NCI-H1105 treated with DMSO at 0.1 percent for 48 hours (cell line): ENCODE data around the gene DGLUCY.
"Not testable (repeated sequence)": the region's sequence is repeated elsewhere in the genome, so short reads cannot be mapped to it uniquely, and the experiment has no call there.

Experiments
- DNase-seq: peaks from one replicate; lab custom pipeline; 2025; lab: John Stamatoyannopoulos, UW

DGLUCY gene, protein sequence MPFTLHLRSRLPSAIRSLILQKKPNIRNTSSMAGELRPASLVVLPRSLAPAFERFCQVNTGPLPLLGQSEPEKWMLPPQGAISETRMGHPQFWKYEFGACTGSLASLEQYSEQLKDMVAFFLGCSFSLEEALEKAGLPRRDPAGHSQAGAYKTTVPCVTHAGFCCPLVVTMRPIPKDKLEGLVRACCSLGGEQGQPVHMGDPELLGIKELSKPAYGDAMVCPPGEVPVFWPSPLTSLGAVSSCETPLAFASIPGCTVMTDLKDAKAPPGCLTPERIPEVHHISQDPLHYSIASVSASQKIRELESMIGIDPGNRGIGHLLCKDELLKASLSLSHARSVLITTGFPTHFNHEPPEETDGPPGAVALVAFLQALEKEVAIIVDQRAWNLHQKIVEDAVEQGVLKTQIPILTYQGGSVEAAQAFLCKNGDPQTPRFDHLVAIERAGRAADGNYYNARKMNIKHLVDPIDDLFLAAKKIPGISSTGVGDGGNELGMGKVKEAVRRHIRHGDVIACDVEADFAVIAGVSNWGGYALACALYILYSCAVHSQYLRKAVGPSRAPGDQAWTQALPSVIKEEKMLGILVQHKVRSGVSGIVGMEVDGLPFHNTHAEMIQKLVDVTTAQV

DNA sequence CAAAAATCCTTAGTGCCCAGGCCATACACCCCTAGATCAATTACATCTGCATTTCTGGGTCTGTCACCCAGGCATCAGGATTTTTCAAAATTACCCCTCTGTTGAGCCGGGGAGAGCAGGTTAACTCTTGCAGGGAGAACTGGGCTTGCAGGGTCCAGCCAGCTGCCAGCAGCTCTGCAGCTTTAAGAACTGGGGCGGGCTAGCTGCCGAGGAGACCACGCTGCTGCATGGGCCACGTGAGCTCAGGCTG is at the start of gene DGLUCY:
Gene DGLUCY, plus strand, starts transcription at position 245 of the 250 bp plus-strand sequence. CDS start 46,222 bp downstream, outside the sequence.
- no peak for DNase-seq

DNA sequence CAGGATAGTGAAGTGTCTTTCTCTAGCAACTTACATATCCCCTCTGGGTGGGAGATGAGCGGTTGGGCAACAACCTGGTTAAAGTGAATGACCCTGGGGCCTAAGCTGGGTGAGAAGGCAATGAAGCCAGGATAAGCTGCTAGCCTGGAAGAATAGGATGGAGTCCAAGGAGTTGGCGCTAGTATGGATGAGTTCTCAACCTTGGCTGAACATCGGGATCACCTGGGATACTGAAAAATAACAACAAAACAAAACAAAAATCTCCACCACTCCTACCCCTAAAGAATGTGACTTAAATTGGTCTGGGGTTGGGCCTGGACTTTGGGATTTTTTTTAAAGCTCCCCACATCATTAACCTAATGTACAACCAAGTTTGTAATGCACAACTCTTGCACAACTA is 48.6 kb upstream of the DGLUCY start:
- no peak for DNase-seq

DNA sequence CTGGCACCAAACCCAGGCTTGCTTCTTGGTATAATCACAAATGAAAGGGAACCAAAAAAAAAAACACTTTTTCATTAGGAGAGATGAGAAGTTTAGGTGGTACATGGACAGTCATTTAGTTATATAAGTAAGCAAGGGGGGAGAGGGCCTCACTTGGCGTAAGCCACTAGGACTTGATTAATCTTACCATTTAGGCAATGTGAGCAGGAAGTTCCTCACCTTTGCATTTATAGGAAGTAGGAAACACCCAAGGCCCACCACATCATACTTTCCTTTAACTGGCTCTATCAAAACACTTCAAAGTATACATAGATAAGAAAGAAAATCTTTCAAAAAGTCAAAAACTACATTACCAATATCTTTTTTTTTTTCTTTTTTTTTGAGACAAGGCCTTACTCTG is 46.7 kb upstream of the DGLUCY start:
- no peak for DNase-seq

DNA sequence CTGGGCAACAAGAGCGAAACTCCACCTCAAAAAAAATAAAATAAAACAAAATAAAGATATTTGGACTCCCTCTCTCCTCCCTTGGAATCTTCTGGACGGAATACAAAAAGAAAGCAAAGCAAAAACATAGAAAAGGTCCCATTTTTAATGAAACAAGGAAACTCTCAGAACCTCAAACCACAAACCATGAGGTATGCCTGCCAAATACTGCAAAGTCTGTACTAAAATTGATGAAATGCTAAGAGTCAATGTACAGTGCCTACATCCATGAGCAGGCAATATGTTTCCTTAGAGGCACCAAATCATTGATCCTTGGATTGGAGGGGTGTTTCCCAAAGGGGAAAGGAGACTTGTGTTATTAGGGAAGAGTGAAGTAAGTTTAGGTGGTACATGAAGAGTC is 45.2 kb upstream of the DGLUCY start:
- DNase-seq = no peak

DNA sequence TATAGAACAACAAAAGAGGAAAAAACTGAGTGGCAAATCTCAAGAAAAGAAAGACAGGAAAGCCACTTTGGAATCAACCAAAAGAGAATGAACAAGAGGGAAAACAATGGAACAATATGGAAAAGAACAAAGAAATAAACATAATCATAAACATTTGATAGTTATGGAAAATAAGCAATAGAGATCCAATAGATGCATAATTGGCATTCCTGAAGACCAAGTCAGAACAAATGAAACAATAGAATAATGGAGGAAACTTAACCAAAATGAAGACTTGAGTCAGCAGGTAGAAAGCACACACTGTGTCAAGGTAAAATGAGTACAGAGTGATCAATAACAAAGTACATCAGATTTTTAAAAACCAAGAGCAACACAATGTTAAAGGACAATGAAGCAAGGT is 43.3 kb upstream of the DGLUCY start:
- no peak for DNase-seq

DNA sequence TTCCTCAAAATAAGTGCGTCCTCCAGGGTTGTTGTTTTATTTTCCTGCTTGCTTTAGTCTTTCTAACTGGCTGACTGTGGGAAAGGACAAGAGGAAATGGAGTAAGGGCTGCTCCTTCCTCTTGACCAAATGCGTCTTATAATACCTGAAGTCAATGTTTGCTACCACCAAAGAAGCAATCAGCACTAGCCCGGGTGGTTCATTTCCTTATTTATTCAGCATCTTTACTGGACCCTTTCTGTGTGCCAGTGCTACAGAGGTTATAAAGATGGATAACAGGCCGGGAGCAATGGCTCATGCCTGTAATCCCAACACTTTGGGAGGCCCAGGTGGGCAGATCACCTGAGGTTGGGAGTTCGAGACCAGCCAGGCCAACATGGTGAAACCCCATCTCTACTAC is 38.3 kb upstream of the DGLUCY start:
- DNase-seq = no peak

DNA sequence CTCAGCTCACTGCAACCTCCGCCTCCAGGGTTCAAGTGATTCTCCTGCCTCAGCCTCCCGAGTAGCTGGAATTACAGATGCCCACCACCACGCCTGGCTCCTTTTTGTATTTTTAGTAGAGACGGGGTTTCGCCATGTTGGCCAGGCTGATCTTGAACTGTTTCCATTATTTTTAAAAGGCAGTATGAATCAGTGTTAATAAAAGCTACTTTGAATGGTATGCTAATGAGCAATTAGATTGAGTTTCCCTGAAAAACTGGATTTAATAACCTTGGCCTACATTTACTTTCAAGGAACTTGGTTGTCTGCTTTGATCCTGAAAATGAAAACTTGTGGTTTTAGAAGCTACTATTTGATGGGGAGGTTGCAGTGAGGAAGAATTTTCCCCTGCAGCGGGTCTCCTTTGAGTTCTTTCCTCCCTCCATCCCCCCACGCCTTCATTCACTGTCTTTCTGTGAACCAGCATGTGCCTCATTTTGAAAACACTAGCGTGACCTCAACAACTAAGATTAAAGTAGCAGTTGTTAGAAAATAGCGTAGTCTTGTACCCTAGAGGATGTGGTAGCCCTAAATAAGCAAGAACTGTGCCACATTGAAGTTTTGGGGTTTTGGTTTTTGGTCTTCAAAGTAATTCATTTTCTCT is 35.7 kb upstream of the DGLUCY start:
- no peak for DNase-seq

DNA sequence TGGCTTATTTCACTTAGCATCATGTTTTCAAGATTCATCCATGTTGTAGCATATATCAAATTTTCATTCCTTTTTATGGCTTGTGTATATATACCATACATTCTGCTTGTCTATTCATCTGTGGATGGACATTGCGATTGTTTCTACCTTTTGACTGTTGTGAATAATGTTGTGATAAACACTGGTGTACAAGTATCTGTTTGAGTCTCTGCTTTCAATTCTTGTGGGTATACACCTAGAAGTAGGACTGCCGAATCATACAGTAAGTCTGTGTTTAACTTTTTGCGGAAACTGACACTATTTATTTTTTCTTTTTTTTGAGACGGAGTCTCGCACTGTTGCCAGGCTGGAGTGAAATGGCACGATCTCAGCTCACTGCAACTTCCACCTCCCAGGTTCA is 33.8 kb upstream of the DGLUCY start:
- no peak for DNase-seq

DNA sequence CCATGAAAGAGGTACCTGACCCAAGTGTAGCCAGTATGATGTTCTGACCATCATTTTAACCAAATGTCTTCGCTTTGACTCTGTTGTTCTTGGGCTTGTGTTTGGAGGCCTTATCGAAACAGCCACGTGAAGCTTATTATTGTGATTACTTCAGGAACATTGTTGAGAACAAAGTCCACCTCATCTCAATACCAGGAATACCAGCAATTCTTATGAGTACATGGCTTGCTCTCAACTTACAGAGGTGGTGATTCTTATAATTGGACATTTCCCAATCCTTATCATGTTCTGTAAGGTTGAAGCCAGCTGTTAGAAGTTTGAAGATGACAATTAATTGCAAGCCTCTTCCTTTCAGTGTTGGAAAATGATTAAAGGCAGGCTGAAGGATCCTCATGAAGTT is 31.6 kb upstream of the DGLUCY start:
- no peak for DNase-seq

DNA sequence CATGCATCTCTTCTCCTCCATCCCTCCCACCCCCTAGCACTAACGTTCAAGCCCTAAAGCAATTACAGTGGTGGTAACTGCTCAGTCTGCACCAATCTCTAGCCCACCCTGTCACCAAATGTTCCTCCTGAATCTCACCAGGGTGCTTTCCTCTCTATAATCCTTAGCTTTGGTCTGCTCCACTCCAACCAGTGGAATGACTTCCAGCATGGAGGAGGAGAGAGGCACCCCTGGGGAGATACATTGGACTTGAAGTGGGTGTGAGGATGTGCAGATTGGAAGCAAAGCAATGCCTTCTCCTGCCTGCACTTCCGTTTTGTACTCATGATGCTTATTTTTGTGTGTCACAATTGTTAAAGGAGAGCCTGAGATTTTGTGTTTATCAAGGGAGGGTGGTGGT is 29.4 kb upstream of the DGLUCY start:
- DNase-seq = no peak

DNA sequence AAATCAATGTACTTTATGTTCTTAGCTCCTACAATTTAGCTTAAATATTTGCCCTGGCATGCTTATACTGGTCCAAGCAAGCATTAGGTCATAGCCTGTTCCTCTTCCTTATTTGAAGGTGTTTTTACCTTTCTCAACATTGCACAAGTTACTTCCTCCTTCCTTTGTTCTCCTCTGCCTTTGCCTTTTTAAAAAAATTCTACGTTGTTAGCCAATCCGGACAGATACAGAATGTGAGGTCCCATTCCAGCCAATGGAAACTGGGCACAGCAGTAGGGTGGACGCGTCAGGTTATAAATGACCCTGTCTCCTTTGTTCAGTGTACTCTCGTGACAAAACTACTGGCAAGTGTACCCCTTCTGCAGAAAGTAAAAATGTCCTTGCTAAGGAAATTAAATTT is 26.4 kb upstream of the DGLUCY start:
- not testable (repeated sequence) for DNase-seq

DNA sequence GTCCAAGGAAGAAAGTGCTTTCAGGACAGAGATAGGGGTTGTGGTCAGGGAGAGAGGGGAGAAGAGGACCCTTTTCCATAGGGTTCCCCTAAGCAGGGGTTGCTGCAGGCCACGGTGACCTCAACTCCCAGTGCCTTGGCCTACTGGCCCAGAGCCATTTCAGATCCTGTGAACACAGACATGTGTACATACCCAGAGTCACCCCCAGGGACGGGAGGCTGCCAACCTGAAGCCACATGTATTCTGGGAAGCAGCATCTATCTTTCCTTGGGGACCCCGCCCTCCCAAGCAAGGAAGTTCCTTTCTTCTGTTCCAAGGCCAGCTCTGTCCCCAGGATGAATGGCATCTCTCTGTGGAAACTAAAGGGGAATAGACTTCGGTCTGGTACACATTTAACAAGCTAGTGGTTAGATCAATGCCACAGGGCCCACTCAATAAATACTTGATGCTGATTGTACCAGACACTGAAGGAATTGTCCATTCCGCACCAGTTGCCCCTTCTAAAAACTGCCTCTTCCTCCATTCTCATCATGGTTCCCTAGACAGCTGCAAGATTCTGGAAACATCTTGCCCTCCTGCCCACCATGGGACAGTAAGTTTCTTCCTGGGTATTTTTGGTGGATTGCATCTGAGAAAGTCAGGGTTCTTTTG is 25.2 kb upstream of the DGLUCY start:
- no peak for DNase-seq

DNA sequence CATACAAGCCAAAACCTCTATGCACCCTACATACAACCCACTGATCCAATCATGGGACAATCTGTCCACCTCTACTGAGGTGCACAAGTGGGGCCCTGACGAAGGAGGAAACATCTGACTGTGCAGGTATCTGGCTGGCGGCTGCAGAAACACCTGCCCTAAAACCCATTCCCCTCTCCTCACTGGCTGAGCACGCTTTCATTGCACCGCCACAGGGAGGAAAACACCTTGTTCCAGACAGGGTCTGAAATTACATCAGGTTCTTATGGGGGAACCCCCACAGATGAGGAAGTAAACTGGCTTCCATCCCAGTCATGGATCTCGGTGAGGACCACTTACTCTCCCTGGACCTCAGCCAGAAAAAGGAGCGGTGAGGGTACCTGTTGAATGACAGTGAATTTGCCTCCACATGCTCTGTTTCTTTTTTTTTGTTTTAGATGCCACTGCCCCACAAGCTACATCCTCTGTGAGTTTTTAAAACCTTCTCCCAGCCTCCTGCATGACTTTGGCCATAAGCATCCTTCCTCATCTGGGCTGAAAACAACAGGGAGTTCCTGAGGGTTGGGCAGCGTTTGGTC is 23.8 kb upstream of the DGLUCY start:
- DNase-seq = peak; percentile 84

DNA sequence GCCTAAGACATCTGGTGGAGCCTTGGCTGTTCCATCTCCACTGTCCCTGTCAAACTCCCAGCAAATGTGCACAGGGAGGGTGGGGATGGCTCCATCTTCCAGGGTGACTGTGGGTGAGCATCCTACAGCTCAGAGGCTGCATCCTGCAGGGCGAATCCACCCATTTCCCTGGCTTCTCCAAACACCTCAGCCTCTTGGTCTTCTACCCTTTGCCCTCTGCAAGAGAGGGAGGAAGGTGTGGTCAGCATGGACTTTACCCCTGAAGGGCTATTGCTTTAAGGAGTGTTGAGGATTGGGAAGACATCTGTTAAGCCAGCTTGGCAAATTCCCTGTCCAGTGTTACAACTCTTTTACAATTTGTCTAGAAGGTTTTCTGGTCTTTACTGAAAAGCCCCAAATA is 23.1 kb upstream of the DGLUCY start:
- no peak for DNase-seq

DNA sequence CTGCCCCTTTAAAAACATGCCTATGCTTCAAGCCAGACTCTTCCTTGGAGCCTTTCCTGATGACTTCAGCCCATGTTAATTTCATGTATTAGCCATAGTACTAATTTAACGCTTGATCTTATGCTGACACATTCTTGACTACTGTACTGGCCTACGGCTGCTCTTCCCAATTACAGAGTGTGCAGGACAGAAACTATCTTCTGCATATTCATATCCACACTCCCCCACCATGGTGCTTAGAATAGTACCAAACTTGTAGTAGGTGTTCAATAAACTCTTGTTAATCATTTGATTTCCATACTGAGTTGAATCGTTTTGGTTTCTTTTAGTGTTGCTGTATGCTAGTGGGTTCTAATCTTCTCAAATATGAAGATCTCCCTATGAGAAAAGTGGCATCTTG is 21.8 kb upstream of the DGLUCY start:
- DNase-seq = no peak

DNA sequence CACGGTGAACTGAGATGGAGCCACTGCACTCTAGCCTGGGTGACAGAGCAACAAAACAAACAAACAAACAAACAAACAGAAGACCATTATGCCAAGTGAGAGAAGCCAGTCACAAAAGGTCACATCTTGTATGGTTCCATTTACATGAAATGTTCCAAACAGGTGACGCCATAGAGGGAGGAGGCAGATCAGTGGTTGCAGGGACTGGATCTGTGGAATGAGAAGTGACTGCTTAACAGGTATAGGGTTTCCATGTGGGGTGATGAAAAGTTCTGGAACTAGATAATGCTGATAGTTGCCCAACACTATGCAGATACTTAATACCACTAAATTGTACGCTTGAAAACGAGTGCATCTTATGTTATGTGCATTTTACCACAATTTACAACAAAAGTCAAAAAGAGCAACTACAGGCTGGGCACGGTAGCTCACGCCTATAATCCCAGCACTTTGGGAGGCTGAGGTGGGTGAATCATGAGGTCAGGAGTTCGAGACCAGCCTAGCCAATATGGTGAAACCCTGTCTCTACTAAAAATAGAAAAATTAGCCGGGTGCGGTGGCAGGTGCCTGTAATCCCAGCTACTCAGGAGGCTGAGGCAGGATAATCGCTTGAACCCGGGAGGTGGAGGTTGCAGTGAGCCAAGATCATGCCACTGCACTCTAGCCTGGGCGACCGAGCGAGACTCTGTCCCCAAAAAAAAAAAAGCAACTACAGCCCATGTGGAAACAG is 20.0 kb upstream of the DGLUCY start:
- not testable (repeated sequence) for DNase-seq

DNA sequence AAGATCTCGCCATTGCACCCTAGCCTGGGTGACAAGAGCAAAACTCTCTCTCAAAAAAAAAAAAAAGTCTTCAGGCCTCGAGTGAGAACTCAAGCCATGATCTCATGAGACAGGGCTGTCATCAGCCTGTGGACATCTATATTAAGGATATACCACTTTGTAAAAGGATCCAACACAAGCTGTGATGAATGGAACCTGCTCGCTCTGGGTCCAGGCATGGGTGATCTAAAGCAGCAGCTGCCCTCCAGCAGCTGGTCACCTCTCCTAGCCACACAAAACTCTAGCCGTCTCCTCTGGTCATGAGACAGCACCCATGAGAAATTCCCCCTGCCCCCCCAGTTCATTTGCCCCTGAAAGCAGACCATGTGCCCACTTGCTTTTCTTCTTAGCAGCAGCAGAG is 19.1 kb upstream of the DGLUCY start:
- no peak for DNase-seq

DNA sequence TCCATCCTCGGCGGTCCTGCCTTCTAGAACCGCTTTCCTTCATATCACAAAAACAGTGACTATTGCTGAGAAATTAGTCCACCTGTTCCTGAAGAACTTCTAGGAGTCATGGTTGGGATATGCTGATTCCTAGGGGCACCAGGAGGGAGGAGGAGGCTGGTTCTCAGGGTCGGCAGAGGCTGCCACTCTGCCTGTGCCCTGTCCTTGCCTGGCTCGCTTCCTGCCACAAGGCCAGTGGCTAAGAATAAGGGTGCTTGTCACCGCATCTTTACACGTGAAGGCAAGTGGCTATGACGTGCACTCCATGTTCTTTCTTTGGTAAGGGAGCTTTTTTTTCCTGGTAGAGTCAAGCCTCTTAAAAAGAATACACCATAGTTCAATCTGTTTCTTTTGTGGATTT is 18.7 kb upstream of the DGLUCY start:
- DNase-seq = no peak

DNA sequence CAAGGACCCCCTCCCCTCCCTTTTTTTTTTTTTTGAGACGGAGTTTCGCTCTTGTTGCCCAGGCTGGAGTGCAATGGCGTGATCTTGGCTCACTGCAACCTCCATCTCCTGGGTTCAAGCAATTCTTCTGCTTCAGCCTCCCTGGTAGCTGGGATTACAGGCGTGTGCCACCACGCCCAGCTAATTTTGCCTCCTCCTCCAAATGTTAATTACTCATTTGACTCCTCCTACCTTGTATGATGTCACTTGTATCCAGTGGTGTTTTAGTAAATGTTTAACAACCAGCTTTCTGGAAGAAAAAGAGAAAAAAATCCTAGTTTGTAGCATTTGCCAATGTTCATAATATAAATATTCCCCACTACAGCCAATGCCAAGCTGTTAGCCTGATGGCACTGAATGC is 16.2 kb upstream of the DGLUCY start:
- DNase-seq = not testable (repeated sequence)

DNA sequence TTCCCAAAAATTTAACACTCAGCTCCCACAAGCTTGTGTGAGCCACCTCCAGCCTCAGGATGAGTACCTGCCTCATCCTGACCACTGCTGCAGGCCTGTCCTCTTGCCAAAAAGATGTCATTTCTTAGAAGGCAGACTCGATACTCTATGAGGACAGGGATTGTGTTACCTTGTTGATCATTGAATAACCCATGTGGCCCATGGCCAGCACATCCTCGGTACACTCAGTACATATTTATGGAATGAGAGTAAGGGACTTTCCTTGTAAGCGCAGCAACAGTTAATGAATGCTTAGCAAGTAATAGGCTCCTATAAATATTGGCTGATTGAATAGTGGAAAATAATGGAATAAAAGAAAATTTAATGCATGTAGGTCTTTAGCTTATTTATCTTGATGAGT is 15.3 kb upstream of the DGLUCY start:
- no peak for DNase-seq

DNA sequence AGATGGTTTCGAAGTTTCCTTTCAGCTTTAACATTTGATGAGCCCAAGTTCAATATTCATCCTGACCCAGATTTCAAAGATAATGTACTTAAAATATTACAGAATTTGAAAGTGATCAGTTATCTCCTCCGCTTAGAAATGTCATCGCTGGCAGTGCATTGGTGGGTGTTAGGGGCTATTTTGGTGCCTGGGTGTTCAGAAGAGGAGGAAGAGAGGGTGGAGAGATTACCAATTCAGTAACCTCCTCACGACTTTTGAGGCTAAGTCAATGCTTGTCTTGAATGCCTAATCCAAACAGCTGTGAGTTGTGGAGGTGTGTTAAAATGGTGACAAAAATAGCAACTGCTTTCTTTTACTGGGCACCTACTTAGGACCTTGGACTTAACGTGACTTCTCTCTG is 13.8 kb upstream of the DGLUCY start:
- DNase-seq = no peak

DNA sequence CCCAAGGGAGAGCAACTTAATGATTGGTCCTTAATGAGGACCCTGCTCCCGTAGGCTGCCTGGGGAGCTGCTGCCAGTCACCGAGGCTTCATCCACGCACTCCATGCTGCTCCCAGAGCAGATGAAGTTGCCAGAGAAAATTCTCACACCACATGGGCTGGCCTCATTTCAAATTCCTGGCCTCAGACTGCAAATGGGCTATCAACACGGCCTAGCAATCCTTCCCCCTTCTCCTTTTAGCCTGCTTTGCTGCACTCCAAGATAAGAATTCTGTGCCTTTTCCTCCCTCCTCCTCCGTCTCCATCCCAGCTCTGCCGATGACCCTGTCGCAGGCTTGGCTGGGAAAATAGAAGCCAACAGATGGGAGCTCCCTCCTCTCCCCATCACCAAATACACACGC is 10.8 kb upstream of the DGLUCY start:
- DNase-seq = no peak
